H1 (cell line): ENCODE results near the gene GLS. TPM values are rescaled to one million over a fixed set of nuclear protein-coding genes. Genes with fewer than 3 reads are reported as not detected.

ENCODE experiments used
- CTCF ChIA-PET: fragments of 300-600 bp; sonication (Branson Sonifier 250); formaldehyde crosslinking; loops from one replicate; lab custom pipeline; 2021; ENCODE audit not compliant: partially characterized antibody; lab: Charles Lee
- POLR2A ChIA-PET: fragments of 300-600 bp; sonication (Branson Sonifier 250); formaldehyde crosslinking; loops from one replicate; lab custom pipeline; 2021; ENCODE audit warnings: inconsistent platforms; ENCODE audit not compliant: partially characterized antibody; lab: Charles Lee
- DNase-seq, 2 experiments: peaks; one replicate each; pipeline versions ENCODE4 v3.0.0 to v3.0.0-alpha.2; 2010 to 2022; ENCODE audit warnings: low spot score in 2 of 2, low read depth in 1 of 2, mixed read lengths in 1 of 2
- FAIRE-seq: peaks from 2 replicates; lab custom pipeline; 2011; peaks lifted over from hg19 to GRCh38; lab: Jason Lieb, UNC
- H2AFZ ChIP-seq: 2 replicates; pipeline ENCODE4 v1.8.1; 2012; ENCODE audit warnings: low read length, inconsistent platforms
- H2AK5ac ChIP-seq: 2 replicates; pipeline ENCODE4 v1.6.1; 2013; ENCODE audit warnings: low read depth, low read length
- H2BK120ac ChIP-seq: replicated peaks from 2 replicates; pipeline ENCODE3; 2013; ENCODE audit warnings: low read depth, low read length, inconsistent platforms
- H2BK12ac ChIP-seq: 2 replicates; pipeline ENCODE4 v1.6.1; 2013; ENCODE audit warnings: low read depth, low read length
- H2BK15ac ChIP-seq: 2 replicates; pipeline ENCODE4 v1.6.1; 2013; ENCODE audit warnings: low read length
- H2BK20ac ChIP-seq: 2 replicates; pipeline ENCODE4 v1.6.1; 2013; ENCODE audit warnings: low read length
- H2BK5ac ChIP-seq: 2 replicates; pipeline ENCODE4 v1.6.1; 2013; ENCODE audit warnings: low read depth, low read length
- H3K14ac ChIP-seq: 2 replicates; pipeline ENCODE4 v1.6.1; 2013; ENCODE audit warnings: inconsistent platforms; ENCODE audit not compliant: insufficient read length
- H3K18ac ChIP-seq: 2 replicates; pipeline ENCODE4 v1.6.1; 2013; ENCODE audit warnings: low read length; ENCODE audit errors: extremely low read depth
- H3K23ac ChIP-seq: 2 replicates; pipeline ENCODE4 v1.6.1; 2013; ENCODE audit warnings: inconsistent platforms; ENCODE audit not compliant: insufficient read length
- H3K23me2 ChIP-seq: 2 replicates; pipeline ENCODE4 v1.6.1; 2013; ENCODE audit warnings: low read depth, low read length
- H3K27ac ChIP-seq: 2 replicates; pipeline ENCODE4 v1.6.1; 2011; ENCODE audit warnings: low read depth, low read length, inconsistent platforms
- H3K27me3 ChIP-seq, 4 experiments: replicated peaks in 1 of 4; 1 replicate in 1 of 4; 2 replicates in 3 of 4; pipeline versions ENCODE4 v1.6.1 to v1.8.1; 2011 to 2013; ENCODE audit warnings: low read length in 3 of 4, mild to moderate bottlenecking in 3 of 4, inconsistent platforms in 2 of 4, mixed read lengths in 2 of 4, moderate library complexity in 1 of 4; ENCODE audit not compliant: control insufficient read depth in 3 of 4, insufficient read depth in 3 of 4; ENCODE audit errors: extremely low read depth in 1 of 4
- H3K36me3 ChIP-seq, 4 experiments: 2 replicates each; pipeline versions ENCODE4 v1.6.1 to v1.8.1; 2011 to 2013; ENCODE audit warnings: mild to moderate bottlenecking in 4 of 4, low read length in 3 of 4, moderate library complexity in 2 of 4, control low read depth in 1 of 4, inconsistent platforms in 1 of 4; ENCODE audit not compliant: insufficient read depth in 4 of 4, control insufficient read depth in 2 of 4
- H3K4ac ChIP-seq: replicated peaks from 2 replicates; pipeline ENCODE3; 2013; ENCODE audit warnings: low read length, low read depth, mixed read lengths, inconsistent platforms; ENCODE audit not compliant: insufficient read length
- H3K4me1 ChIP-seq, 4 experiments: replicated peaks in 1 of 4; 1 replicate in 1 of 4; 2 replicates in 3 of 4; pipeline versions ENCODE4 v1.6.1 to v1.8.1; 2011 to 2013; ENCODE audit warnings: low read length in 3 of 4, inconsistent platforms in 2 of 4, mixed read lengths in 1 of 4; ENCODE audit not compliant: insufficient read depth in 4 of 4, control insufficient read depth in 3 of 4
- H3K4me2 ChIP-seq, 2 experiments: 2 replicates each; pipeline versions ENCODE4 v1.6.1 to v1.8.1; 2011 to 2013; ENCODE audit warnings: low read depth in 2 of 2, low read length in 2 of 2, control low read depth in 1 of 2, inconsistent platforms in 1 of 2, mild to moderate bottlenecking in 1 of 2; ENCODE audit not compliant: insufficient read depth in 1 of 2
- H3K4me3 ChIP-seq, 4 experiments: fragments of 200-600, 300-600 bp in 1 of 4; sonication (generic), shearing (Covaris generic), sonication (Bioruptor Twin) in 1 of 4; 2 replicates each; pipeline versions ENCODE4 v1.5.1 to v1.8.1; 2011 to 2016; ENCODE audit warnings: low read length in 4 of 4, low read depth in 3 of 4, control low read depth in 2 of 4, inconsistent platforms in 2 of 4, mild to moderate bottlenecking in 2 of 4, mixed read lengths in 1 of 4, moderate library complexity in 1 of 4; ENCODE audit not compliant: insufficient read depth in 2 of 4; ENCODE audit errors: extremely low read depth in 1 of 4
- H3K56ac ChIP-seq: replicated peaks from 2 replicates; pipeline ENCODE3; 2013; ENCODE audit warnings: low read depth, mild to moderate bottlenecking, mixed read lengths, low read length, inconsistent platforms; ENCODE audit not compliant: insufficient read length
- H3K79me1 ChIP-seq: 2 replicates; pipeline ENCODE4 v1.6.1; 2013; ENCODE audit warnings: low read depth, low read length, control low read depth
- H3K79me2 ChIP-seq, 2 experiments: 2 replicates each; pipeline versions ENCODE4 v1.6.1 to v1.8.1; 2012 to 2013; ENCODE audit warnings: low read length in 2 of 2, mild to moderate bottlenecking in 2 of 2, inconsistent platforms in 1 of 2; ENCODE audit not compliant: insufficient read depth in 2 of 2, control insufficient read depth in 1 of 2
- H3K9ac ChIP-seq, 4 experiments: replicated peaks in 1 of 4; 1 replicate in 1 of 4; 2 replicates in 3 of 4; pipeline versions ENCODE4 v1.6.1 to v1.8.1; 2011 to 2013; ENCODE audit warnings: low read depth in 3 of 4, low read length in 3 of 4, control low read depth in 2 of 4, mild to moderate bottlenecking in 2 of 4, moderate library complexity in 2 of 4, inconsistent platforms in 1 of 4; ENCODE audit errors: extremely low read depth in 1 of 4
- H3K9me3 ChIP-seq, 2 experiments: 2 replicates each; pipeline versions ENCODE4 v1.6.1 to v1.8.1; 2012 to 2013; ENCODE audit warnings: mild to moderate bottlenecking in 2 of 2, moderate library complexity in 2 of 2, control low read depth in 1 of 2, inconsistent platforms in 1 of 2, low read depth in 1 of 2, low read length in 1 of 2, mixed read lengths in 1 of 2; ENCODE audit not compliant: insufficient read depth in 2 of 2
- H4K20me1 ChIP-seq, 2 experiments: replicated peaks in 1 of 2; 2 replicates each; pipeline versions ENCODE3 to v1.8.1; 2011 to 2013; ENCODE audit warnings: inconsistent platforms in 2 of 2, low read length in 2 of 2, mild to moderate bottlenecking in 1 of 2; ENCODE audit not compliant: insufficient read depth in 2 of 2, control insufficient read depth in 1 of 2
- H4K5ac ChIP-seq: 2 replicates; pipeline ENCODE4 v1.6.1; 2013; ENCODE audit warnings: low read length, low read depth, mixed read lengths, inconsistent platforms; ENCODE audit not compliant: insufficient read length
- H4K8ac ChIP-seq: 2 replicates; pipeline ENCODE4 v1.8.0; 2013; ENCODE audit warnings: mild to moderate bottlenecking, moderate library complexity, low read length, inconsistent platforms; ENCODE audit not compliant: insufficient read depth; ENCODE audit errors: extremely low read depth
- H4K91ac ChIP-seq: replicated peaks from 2 replicates; pipeline ENCODE3; 2013; ENCODE audit warnings: low read length, mixed read lengths, inconsistent platforms; ENCODE audit not compliant: insufficient read length
- ASH2L ChIP-seq: fragments of 200-600, 300-600 bp; sonication (generic); IDR thresholded peaks from one replicate; pipeline ENCODE4 v1.7.1; 2017; ENCODE audit warnings: low read length
- BCL11A ChIP-seq, 2 experiments: IDR thresholded peaks; one replicate each; pipeline ENCODE4 v1.6.1; 2011; ENCODE audit warnings: low read depth in 2 of 2, low read length in 2 of 2, mild to moderate bottlenecking in 2 of 2
- BRCA1 ChIP-seq: IDR thresholded peaks from 2 replicates; pipeline ENCODE4 v1.6.1; 2012; ENCODE audit warnings: low read depth, low read length, improper control_type of control experiment
- CEBPB ChIP-seq: IDR thresholded peaks from 2 replicates; pipeline ENCODE4 v1.6.1; 2012; ENCODE audit warnings: low read depth, low read length
- CHD2 ChIP-seq: IDR thresholded peaks from 2 replicates; pipeline ENCODE4 v1.6.1; 2012; ENCODE audit warnings: low read length, improper control_type of control experiment
- CTBP2 ChIP-seq: IDR thresholded peaks from 2 replicates; pipeline ENCODE4 v1.7.0; 2011; ENCODE audit warnings: borderline replicate concordance, mild to moderate bottlenecking, moderate library complexity, mixed read lengths, low read length; ENCODE audit not compliant: insufficient read depth, insufficient read length
- EZH2 ChIP-seq: fragments of 200-600 bp; sonication (generic); IDR thresholded peaks from 2 replicates; pipeline ENCODE4 v1.7.1; 2012; ENCODE audit warnings: low read depth, mild to moderate bottlenecking, moderate library complexity, low read length, inconsistent platforms; ENCODE audit not compliant: severe bottlenecking
- JUND ChIP-seq: IDR thresholded peaks from 2 replicates; pipeline ENCODE4 v1.6.1; 2011; ENCODE audit warnings: mild to moderate bottlenecking, improper control_type of control experiment, low read length
- KDM1A ChIP-seq: fragments of 200-600, 300-600 bp; sonication (generic); IDR thresholded peaks from 2 replicates; pipeline ENCODE4 v1.7.1; 2016; ENCODE audit warnings: mild to moderate bottlenecking, low read length, borderline replicate concordance
- SUZ12 ChIP-seq: fragments of 200-600 bp; sonication (generic); IDR thresholded peaks from 2 replicates; pipeline ENCODE4 v1.6.1; 2012; ENCODE audit warnings: mild to moderate bottlenecking, inconsistent platforms, low read length, moderate library complexity, mixed read lengths
- TBP ChIP-seq: IDR thresholded peaks from 2 replicates; pipeline ENCODE4 v1.6.1; 2011; ENCODE audit warnings: low read depth, low read length, improper control_type of control experiment
- USF2 ChIP-seq: IDR thresholded peaks from 2 replicates; pipeline ENCODE4 v1.6.1; 2011; ENCODE audit warnings: low read length, improper control_type of control experiment
- ZNF274 ChIP-seq: IDR thresholded peaks from 2 replicates; pipeline ENCODE4 v1.7.0; 2012; ENCODE audit warnings: low read length, borderline replicate concordance; ENCODE audit errors: extremely low read depth
- WGBS, 2 experiments: shearing (Covaris generic) in 1 of 2; methylation state at CpG; one replicate each; pipeline versions ENCODE4 v1.1.6 to v1.1.7; 2013 to 2015; ENCODE audit warnings: low lambda C conversion rate in 2 of 2, mixed read lengths in 2 of 2, inconsistent platforms in 1 of 2, low coverage in 1 of 2, missing lambda C conversion rate in 1 of 2; ENCODE audit not compliant: insufficient replicate concordance in 2 of 2, insufficient coverage in 1 of 2, insufficient read length in 1 of 2; ENCODE audit errors: extremely low coverage in 1 of 2, missing lambda C conversion rate in 1 of 2; 5-methylcytosine and 5-hydroxymethylcytosine counted together
- polyA plus RNA-seq, 7 experiments: library from polyadenylated mRNA; depleted of rRNA in 3 of 7; stranded (reverse) in 5 of 7; unstranded in 2 of 7; fragments of >200 nt in 5 of 7; fragments of 200-250 nt in 2 of 7; gene quantifications; 1 replicate in 5 of 7; 2 replicates in 1 of 7; 4 replicates in 1 of 7; pipeline versions ENCODE4 v1.2.1 to v1.2.3, GENCODE V29; 2011 to 2013; ENCODE audit warnings: missing spikeins in 2 of 7, mixed read lengths in 2 of 7
- total RNA-seq: library from RNA; stranded (reverse); fragmentation: NEBNext Ultra II Directional; extraction: Animal tissue kit (Norgen Biotek cat#: 25700); gene quantifications from 2 replicates; pipeline ENCODE4 v1.2.1, GENCODE V29; 2021

The GLS gene
- total and polyA plus RNA-seq, 2 of the 8 experiments (the other 6 are each of a cell fraction or from before 2014, with no cell fraction given): 15.7 to 89.8 TPM

- 96% methylated on average over 2 of the region's 2 CpGs; no CpG with 5 or more reads in 1 of the 2 experiments for WGBS, 2 experiments
- CTCF ChIA-PET: interaction anchor here (0.8 to 1.5 kb wide), 4 partner anchors 25 to 188 kb away, joined by 3 to 4 read pairs (median 3); no protein-coding TSS in a partner anchor
- TF ChIP-seq KDM1A (no peak), SUZ12 (no peak), JUND (no peak), CHD2 (no peak), ASH2L (no peak), EZH2 (no peak), CEBPB (no peak), BCL11A (IDR thresholded peaks at IDR 0.05; ENCODE audit: low read depth in 2 of 2, low read length in 2 of 2) (no peak), USF2 (no peak), ZNF274 (no peak), TBP (no peak), BRCA1 (no peak), CTBP2 (no peak)
Measured at GRCh38 chr2:190968522-190968921, 87.9 kb downstream of the GLS start.

More at GRCh38 chr2:190968522-190968921, 87.9 kb downstream of the GLS start:
- Histone ChIP-seq H3K4me1 (no peaks in the 10 kb centered on the region), H3K23ac (no peak overlapping the region), H2BK120ac (no peak overlapping the region), H3K79me1 (no peaks in the 10 kb centered on the region), H3K27ac (no peak overlapping the region), H3K23me2 (no peaks in the 10 kb centered on the region), H2BK20ac (no peak overlapping the region), H4K5ac (no peak overlapping the region), H4K8ac (no peak overlapping the region), H3K4me2 (no peak overlapping the region), H3K27me3 (no peaks in the 10 kb centered on the region), H3K18ac (no peak overlapping the region), H3K14ac (no peak overlapping the region), H2BK5ac (no peak overlapping the region), H4K20me1 (no peaks in the 10 kb centered on the region), H2AFZ (no peak overlapping the region), H3K79me2 (no peaks in the 10 kb centered on the region), H2AK5ac (no peak overlapping the region), H3K36me3 (peaks cover 12 to 40% (median 33%) of the 10 kb centered on the region in 4 experiments), H3K56ac (no peak overlapping the region), H3K4ac (no peak overlapping the region), H3K4me3 (no peak overlapping the region), H2BK15ac (no peak overlapping the region), H4K91ac (no peak overlapping the region), H2BK12ac (no peak overlapping the region), H3K9ac (no peak overlapping the region), H3K9me3 (no peaks in the 10 kb centered on the region)
- DNase-seq (no peak), FAIRE-seq (no peak)
- POLR2A ChIA-PET: interaction anchor here (1.1 to 1.2 kb wide), 2 partner anchors 8 to 10 kb away, joined by 3 read pairs; no protein-coding TSS in a partner anchor
